HCT116 (cell line): Measurements from ENCODE around the gene ZNF780B.

Experiments used
- ATF3 ChIP-seq: IDR thresholded peaks from 2 replicates; pipeline ENCODE4 v1.6.1; 2012
- CBX3 ChIP-seq: IDR thresholded peaks from 2 replicates; pipeline ENCODE4 v1.6.1; 2012; ENCODE audit warnings: low read depth
- CTCF ChIP-seq, 3 experiments: fragments of 200-600 bp in 1 of 3; sonication (generic) in 1 of 3; IDR thresholded peaks in 2 of 3; conservative IDR thresholded peaks in 1 of 3; 2 replicates each; pipeline ENCODE4 v1.5.1; 2012 to 2017; ENCODE audit warnings: low read depth in 2 of 3, low read length in 2 of 3, antibody characterized with exemption in 1 of 3, borderline replicate concordance in 1 of 3, control low read depth in 1 of 3, mild to moderate bottlenecking in 1 of 3, mixed read lengths in 1 of 3, mixed run types in 1 of 3, moderate library complexity in 1 of 3; ENCODE audit not compliant: insufficient read depth in 1 of 3
- ELF1 ChIP-seq: IDR thresholded peaks from 2 replicates; pipeline ENCODE4 v1.6.1; 2012; ENCODE audit warnings: low read depth, borderline replicate concordance
- EZH2 ChIP-seq: fragments of 200-600 bp; sonication (generic); IDR thresholded peaks from 2 replicates; pipeline ENCODE4 v1.6.1; 2017; ENCODE audit warnings: antibody characterized with exemption, mixed run types
- EZH2phosphoT487 ChIP-seq: fragments of 200-600 bp; IDR thresholded peaks from 2 replicates; pipeline ENCODE4 v1.6.1; 2018; ENCODE audit warnings: antibody characterized with exemption, borderline replicate concordance
- MAX ChIP-seq: IDR thresholded peaks from 2 replicates; pipeline ENCODE4 v1.6.1; 2012
- POLR2A ChIP-seq: IDR thresholded peaks from 2 replicates; pipeline ENCODE4 v1.7.0; 2011; ENCODE audit warnings: borderline replicate concordance; ENCODE audit not compliant: insufficient read depth, insufficient read length; ENCODE audit errors: extremely low read depth
- POLR2AphosphoS5 ChIP-seq: IDR thresholded peaks from 2 replicates; pipeline ENCODE4 v1.6.1; 2011; ENCODE audit warnings: mild to moderate bottlenecking, low read depth, low read length, moderate library complexity
- REST ChIP-seq: IDR thresholded peaks from 2 replicates; pipeline ENCODE4 v1.6.1; 2012; ENCODE audit warnings: low read depth
- SP1 ChIP-seq: IDR thresholded peaks from 2 replicates; pipeline ENCODE4 v1.6.1; 2012; ENCODE audit warnings: low read depth
- TCF7L2 ChIP-seq: IDR thresholded peaks from 2 replicates; pipeline ENCODE4 v1.7.0; 2011; ENCODE audit warnings: borderline replicate concordance, inconsistent platforms; ENCODE audit not compliant: insufficient read depth, insufficient read length; ENCODE audit errors: extremely low read depth
- ZFX ChIP-seq: fragments of 450-650 bp; IDR thresholded peaks from 2 replicates; pipeline ENCODE4 v1.6.1; 2017
- ZNF274 ChIP-seq: fragments of 200-500 bp; sonication (Bioruptor generic); IDR thresholded peaks from 2 replicates; pipeline ENCODE4 v1.6.1; 2014; ENCODE audit warnings: mild to moderate bottlenecking, low read depth, low read length, inconsistent platforms

GRCh38 chr19:40091205-40092129 is 35.4 kb upstream of the ZNF780B start:
- TF ChIP-seq CTCF (IDR thresholded peaks at IDR 0.05 in 2 of 3, conservative IDR thresholded peaks at IDR 0.05 in 1 of 3; ENCODE audit: borderline replicate concordance in 1 of 3, insufficient read depth in 1 of 3, low read depth in 2 of 3, low read length in 2 of 3) (no peak), ATF3 (no peak), EZH2 (no peak), MAX (no peak), POLR2AphosphoS5 (no peak), POLR2A (no peak), SP1 (no peak), ZNF274 (no peak), ELF1 (no peak), REST (no peak), EZH2phosphoT487 (no peak), CBX3 (no peak), TCF7L2 (no peak), ZFX (no peak)
